ENCODE data around the gene TXNDC9.

DNA sequence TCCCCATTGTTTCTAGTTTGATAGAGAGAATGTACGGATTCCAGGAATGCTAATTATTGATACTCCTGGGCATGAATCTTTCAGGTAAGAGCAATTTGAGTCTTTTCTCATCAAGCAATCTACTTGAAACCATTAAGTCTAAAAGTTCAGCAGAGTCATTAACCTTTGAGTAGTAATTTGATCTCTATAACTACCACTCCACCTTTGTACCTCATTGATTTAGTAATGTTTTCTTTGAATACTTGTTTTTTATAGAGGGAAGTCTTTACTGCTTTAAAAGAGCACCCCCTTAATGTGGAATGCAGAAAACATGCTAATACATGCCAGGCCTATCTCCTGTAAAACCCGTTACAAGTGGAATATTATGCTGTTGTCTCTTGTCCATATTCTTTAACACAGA, 46.0 kb upstream of the TXNDC9 start:
- TF ChIP-seq CTCF (IDR thresholded peaks at IDR 0.05) (no peak), POLR2A (IDR thresholded peaks at IDR 0.05) (no peak)

All from body of pancreas (tissue), 4 donors.